ENCODE data around the gene COA4.

COA4 gene

DNA sequence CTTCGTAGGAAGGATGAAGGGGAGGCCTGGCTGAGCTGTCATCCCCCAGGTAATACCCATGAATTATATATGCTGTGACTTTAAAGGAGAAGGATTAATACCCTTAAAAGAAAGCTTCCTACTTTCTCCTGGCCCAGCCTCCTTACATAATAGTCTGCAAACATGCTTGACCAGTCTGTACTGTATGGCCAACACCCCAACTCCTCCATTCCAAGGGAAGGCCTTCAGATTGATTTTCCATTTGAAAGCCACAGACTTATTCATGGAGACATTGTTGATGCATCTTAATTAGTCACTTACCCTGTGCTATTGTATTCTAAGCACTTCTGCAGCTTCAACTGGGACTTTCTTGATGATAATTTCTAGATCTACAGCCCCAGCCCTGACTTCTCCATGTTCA lies 2.1 kb upstream of the COA4 start:
- no peak for DNase-seq (ENCODE audit: low read depth)
- TF ChIP-seq, protein P1, sequence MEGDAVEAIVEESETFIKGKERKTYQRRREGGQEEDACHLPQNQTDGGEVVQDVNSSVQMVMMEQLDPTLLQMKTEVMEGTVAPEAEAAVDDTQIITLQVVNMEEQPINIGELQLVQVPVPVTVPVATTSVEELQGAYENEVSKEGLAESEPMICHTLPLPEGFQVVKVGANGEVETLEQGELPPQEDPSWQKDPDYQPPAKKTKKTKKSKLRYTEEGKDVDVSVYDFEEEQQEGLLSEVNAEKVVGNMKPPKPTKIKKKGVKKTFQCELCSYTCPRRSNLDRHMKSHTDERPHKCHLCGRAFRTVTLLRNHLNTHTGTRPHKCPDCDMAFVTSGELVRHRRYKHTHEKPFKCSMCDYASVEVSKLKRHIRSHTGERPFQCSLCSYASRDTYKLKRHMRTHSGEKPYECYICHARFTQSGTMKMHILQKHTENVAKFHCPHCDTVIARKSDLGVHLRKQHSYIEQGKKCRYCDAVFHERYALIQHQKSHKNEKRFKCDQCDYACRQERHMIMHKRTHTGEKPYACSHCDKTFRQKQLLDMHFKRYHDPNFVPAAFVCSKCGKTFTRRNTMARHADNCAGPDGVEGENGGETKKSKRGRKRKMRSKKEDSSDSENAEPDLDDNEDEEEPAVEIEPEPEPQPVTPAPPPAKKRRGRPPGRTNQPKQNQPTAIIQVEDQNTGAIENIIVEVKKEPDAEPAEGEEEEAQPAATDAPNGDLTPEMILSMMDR (conservative IDR thresholded peaks at IDR 0.05; ENCODE audit: low read depth, low read length) = no peak
- H3K4me3 ChIP-seq (ENCODE audit: low read depth, low read length) = no peak overlapping the region

DNA sequence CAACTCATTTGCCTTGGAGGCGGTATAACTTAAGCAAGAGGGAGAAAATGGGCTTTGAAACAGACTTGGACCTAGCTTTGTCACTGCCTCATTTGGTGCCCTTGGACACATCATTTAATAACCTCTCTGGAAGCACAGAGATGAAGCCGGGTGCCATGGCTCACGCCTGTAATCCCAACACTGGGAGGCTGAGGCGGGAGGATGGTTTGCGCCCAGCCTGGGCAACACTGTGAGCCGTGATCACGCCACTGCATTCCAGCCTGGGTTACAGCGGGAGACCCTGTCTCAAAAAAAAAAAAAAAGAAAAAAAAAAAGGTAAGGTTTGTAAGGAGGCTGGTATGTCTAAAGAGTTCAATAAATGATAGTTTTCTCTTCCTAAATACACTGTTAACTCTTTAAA lies 806 bp downstream of the COA4 start:
- H3K4me3 ChIP-seq (ENCODE audit: low read depth, low read length) = peak overlapping the region; percentile 94
- TF ChIP-seq, protein P1 (conservative IDR thresholded peaks at IDR 0.05; ENCODE audit: low read depth, low read length) = no peak
- no peak for DNase-seq (ENCODE audit: low read depth)

DNA sequence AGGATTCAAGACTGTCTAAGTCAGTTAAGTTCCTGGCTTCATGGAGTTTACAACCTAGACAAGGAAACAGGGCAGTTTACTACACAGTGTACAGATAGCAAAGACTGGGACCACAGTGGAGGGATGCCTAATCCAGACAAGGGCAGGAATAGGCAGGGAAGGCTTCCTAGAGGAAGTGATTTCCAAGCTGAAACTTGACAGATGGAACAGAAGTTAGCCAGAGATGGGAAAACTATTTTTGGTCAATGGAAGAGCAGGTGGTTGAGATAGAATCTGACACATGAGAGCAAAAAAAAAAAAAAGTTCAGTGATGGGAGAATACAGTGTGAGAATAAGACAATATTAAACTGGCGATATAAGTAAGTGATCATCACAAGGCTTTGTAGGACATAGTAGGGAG lies 1.3 kb downstream of the COA4 start:
- peak overlapping the region; percentile 94 for H3K4me3 ChIP-seq (ENCODE audit: low read depth, low read length)
- TF ChIP-seq, protein P1 (conservative IDR thresholded peaks at IDR 0.05; ENCODE audit: low read depth, low read length) = no peak

DNA sequence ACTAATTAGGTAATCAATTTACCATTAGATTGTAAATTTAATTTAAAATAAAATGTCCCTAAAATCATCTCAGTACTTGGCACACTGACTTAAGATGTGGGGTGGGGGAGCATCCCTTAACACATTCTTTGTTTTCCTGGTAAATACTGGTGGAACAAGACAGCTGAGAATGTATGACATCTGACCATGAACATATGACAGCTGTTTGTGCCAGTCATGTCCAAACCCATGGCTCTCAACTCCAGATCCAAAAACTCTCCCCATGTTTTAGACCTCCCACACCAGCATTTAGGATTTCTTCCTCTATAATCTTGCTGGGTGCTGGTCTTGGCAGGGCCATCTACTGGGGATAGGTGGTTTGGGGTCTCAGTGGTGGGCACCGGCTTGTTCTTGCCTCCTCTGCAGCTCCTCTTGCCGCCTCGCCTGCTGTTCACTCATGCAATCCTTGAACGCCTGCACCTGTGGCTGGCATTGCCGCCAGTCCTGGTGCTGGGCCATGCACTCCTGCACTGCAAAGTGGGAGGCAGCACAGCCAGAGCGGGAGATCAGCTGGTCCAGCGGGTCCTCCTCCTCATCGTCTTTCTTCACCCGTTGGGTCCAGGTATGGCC lies 3.8 kb downstream of the COA4 start:
- no peak for DNase-seq (ENCODE audit: low read depth)
- no peak overlapping the region for H3K4me3 ChIP-seq (ENCODE audit: low read depth, low read length)
- TF ChIP-seq, protein P1 (conservative IDR thresholded peaks at IDR 0.05; ENCODE audit: low read depth, low read length) = no peak

More for the DNA sequence above, 1.3 kb downstream of the COA4 start:
- no peak for DNase-seq (ENCODE audit: low read depth)

DNA sequence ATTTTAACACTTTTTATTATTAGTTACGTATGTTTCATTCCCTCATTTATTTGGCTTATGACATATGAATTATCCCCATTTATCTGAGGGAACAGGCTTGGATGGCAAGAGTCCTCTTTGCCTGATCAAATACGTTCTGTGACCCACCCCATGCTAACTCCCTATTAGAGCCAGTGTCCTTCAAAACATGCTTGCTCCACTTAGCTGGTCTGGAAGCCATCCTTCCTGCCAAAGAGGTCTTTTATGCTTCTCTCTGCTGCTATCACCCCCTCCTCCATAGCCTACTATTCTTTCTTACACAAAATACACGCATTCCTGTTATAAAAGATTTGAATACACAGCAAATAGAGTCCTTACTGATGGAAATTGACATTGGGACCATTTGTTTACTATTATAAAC lies 6.4 kb downstream of the COA4 start:
- DNase-seq (ENCODE audit: low read depth) = no peak
- H3K4me3 ChIP-seq (ENCODE audit: low read depth, low read length) = no peak overlapping the region
- TF ChIP-seq, protein P1 (conservative IDR thresholded peaks at IDR 0.05; ENCODE audit: low read depth, low read length) = no peak

DNA sequence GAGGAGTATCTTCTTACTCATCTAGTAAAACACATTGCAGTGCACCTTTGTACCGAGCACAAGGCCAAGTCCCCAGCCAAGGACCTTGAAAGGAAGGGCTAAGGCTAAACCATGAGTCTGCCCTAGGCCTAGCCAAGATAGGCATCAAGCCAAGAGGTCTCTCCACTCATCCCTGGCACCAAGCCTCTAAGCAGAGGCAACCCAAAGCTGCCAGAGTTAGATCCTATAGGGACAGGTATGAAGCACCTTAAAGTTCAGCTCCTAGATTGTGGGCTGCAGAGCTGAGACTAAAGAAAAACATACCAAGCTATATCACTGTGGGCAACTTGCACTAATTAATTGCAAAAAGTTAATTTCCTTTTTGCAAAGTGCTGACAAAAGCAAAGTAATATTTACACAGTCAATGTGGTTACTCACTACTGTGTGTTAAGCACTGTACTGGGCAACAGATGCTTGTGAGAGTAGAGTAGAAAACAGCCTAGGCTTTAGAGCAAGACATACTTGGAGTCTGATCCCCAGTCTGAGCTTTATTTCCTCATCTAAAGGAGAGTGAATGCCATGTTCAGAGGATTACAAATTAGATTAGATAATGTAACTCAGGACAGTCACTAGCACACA lies 7.2 kb downstream of the COA4 start:
- DNase-seq (ENCODE audit: low read depth) = peak; percentile 12
- TF ChIP-seq, protein P1 (conservative IDR thresholded peaks at IDR 0.05; ENCODE audit: low read depth, low read length) = no peak
- H3K4me3 ChIP-seq (ENCODE audit: low read depth, low read length) = no peak overlapping the region

DNA sequence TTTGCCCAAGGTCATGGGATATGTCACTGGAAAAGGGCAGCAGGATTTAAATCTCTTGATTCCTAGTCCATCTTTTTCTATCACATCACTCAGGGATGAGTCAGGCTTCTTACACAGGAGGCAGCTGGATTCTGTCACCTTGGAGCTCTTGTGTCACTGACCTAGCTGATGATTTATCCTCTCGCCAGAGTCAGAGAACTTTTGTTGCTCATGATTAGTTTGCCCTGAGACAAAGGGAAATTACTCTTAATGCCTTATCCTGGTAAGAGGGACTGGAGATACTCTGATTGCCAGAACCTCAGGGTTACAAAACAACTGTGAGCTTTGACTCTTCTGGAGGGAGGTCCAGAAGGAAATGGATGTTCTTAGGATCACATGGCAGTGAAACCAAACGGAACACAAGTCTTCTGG lies 10.1 kb downstream of the COA4 start:
- H3K4me3 ChIP-seq (ENCODE audit: low read depth, low read length) = no peak overlapping the region
- DNase-seq (ENCODE audit: low read depth) = peak; percentile 91
- TF ChIP-seq, protein P1 (conservative IDR thresholded peaks at IDR 0.05; ENCODE audit: low read depth, low read length) = no peak
